Sigmoid colon (tissue), 4 donors: ENCODE data around the gene WTIP.

Experiments
- EP300 ChIP-seq, 4 donors: sonication (generic); formaldehyde crosslinking; IDR thresholded peaks; one replicate each; pipeline ENCODE4 v1.6.1; 2017; ENCODE audit warnings: antibody characterized with exemption in 4 of 4
- TF ChIP-seq, protein P1 (sequence below), 4 experiments: fragments of 450-650 bp in 3 of 4; fragments of 200-600 bp in 1 of 4; IDR thresholded peaks; one replicate each; pipeline ENCODE4 v1.5.1; 2016 to 2019; ENCODE audit warnings: antibody characterized with exemption in 4 of 4, mild to moderate bottlenecking in 3 of 4, moderate library complexity in 2 of 4

DNA sequence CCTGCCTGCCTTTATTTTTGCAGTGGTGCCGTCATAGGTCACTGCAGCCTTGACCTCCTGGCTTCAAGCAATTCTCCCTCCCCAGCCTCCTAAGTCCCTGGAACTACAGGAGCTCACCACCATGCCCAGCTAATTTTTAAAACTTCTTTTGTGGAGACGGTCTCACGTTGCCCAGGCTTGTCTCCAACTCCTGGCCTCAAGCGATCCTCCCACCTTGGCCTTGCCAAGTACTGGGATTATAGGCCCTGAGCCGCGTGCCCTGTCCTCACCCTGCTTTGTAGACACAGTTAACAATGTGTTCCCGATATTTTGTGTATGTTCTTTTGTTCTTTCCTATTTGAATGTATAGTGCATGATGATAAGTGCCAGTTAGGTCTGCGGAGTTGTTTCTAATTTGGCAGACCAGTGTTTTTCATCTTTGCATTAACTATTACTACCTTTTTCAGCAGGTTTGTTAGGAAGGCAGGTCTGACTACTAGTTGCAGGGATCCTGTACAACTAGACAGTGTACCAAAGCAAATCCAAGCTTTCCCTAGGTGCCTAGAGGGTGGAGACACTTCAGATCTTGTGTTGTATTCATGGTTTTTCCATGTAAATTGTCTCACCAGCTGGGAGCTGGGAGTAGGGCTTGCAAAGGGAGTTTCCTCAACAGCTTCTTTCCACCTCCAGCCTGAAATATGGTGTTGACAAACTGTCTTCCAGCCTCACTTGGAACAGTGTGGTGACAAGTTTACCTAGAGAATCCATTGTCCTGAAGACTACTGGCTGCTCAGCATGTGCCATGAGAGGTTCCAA, 9.5 kb upstream of the WTIP start:
- TF ChIP-seq, protein P1, sequence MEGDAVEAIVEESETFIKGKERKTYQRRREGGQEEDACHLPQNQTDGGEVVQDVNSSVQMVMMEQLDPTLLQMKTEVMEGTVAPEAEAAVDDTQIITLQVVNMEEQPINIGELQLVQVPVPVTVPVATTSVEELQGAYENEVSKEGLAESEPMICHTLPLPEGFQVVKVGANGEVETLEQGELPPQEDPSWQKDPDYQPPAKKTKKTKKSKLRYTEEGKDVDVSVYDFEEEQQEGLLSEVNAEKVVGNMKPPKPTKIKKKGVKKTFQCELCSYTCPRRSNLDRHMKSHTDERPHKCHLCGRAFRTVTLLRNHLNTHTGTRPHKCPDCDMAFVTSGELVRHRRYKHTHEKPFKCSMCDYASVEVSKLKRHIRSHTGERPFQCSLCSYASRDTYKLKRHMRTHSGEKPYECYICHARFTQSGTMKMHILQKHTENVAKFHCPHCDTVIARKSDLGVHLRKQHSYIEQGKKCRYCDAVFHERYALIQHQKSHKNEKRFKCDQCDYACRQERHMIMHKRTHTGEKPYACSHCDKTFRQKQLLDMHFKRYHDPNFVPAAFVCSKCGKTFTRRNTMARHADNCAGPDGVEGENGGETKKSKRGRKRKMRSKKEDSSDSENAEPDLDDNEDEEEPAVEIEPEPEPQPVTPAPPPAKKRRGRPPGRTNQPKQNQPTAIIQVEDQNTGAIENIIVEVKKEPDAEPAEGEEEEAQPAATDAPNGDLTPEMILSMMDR (IDR thresholded peaks at IDR 0.05): no peak
- no peak for TF ChIP-seq EP300 (IDR thresholded peaks at IDR 0.05)
